ENCODE results near the gene MRAS.

MRAS gene

GRCh38 chr3:138361561-138361971, 13.2 kb downstream of the MRAS start:
- Mint-ChIP-seq H3K4me1 (peaks cover 52% of the 10 kb centered on the region), H3K36me3 (ENCODE audit: low read depth) (no peaks in the 10 kb centered on the region), H3K9me3 (no peaks in the 10 kb centered on the region), H3K27ac (peak overlapping the region; percentile 64), H3K4me3 (no peak overlapping the region), H3K27me3 (ENCODE audit: low read depth, poor library complexity) (no peaks in the 10 kb centered on the region)
- TF ChIP-seq CTCF (IDR thresholded peaks at IDR 0.05): no peak
- peak; percentile 35 for DNase-seq

GRCh38 chr3:138362538-138362937, 14.2 kb downstream of the MRAS start:
- Mint-ChIP-seq H3K9me3 (no peaks in the 10 kb centered on the region), H3K36me3 (ENCODE audit: low read depth) (no peaks in the 10 kb centered on the region), H3K27ac (peak overlapping the region; percentile 69), H3K4me3 (no peak overlapping the region), H3K4me1 (peaks cover 46% of the 10 kb centered on the region), H3K27me3 (ENCODE audit: low read depth, poor library complexity) (no peaks in the 10 kb centered on the region)
- no peak for TF ChIP-seq CTCF (IDR thresholded peaks at IDR 0.05)
- DNase-seq: no peak

GRCh38 chr3:138363322-138363721, 14.9 kb downstream of the MRAS start:
- no peak for TF ChIP-seq CTCF (IDR thresholded peaks at IDR 0.05)
- H3K27ac Mint-ChIP-seq: no peak overlapping the region
- no peaks in the 10 kb centered on the region for H3K27me3 Mint-ChIP-seq (ENCODE audit: low read depth, poor library complexity)
- peaks cover 52% of the 10 kb centered on the region for H3K4me1 Mint-ChIP-seq
- no peak overlapping the region for H3K4me3 Mint-ChIP-seq
- H3K9me3 Mint-ChIP-seq: no peaks in the 10 kb centered on the region
- H3K36me3 Mint-ChIP-seq (ENCODE audit: low read depth): no peaks in the 10 kb centered on the region
- no peak for DNase-seq

DNA sequence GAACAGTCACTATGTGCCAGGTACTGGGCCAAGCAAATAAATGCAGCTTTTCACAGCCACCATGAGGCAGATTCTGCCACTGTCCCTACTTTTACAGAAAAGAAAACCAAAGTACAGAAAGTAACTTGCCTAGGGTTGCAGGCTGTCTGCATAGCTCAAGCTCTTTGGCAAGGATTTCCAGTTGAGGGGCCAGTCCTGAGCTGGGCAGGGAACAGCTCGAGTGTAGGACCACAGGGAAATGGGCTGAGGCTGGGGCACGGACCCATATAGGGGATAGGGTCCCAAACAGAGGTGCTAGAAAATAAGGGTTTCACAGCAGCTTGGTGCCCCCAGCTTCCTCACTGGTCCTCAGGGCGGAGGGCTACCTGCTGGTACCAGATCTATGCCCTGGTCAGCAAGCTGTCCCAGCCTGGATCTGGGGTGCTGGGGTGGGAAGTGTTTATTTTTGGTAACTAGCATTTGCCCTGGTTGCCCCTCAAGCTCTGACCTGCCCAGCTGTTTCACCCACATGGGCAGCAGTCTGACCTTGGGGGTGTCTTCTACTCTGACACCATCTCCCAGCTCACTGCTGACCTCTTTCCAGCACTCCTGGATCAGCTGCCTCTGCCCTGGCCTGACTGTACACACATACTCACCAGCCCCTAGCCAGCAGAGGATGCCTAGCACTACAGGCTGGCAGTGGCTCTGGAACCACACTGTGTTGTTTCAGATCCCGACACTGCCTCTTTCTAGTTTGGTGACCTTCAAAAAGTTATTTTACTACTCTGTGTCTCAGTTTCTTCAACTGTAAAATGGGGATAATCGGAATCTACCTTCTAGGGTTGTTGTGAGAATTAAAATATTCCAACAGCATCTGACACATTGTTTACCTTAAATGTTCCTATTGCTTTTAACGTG, 16.2 kb downstream of the MRAS start:
- H3K36me3 Mint-ChIP-seq (ENCODE audit: low read depth): no peaks in the 10 kb centered on the region
- peaks cover 46% of the 10 kb centered on the region for H3K4me1 Mint-ChIP-seq
- no peak overlapping the region for H3K4me3 Mint-ChIP-seq
- no peak for TF ChIP-seq CTCF (IDR thresholded peaks at IDR 0.05)
- H3K27ac Mint-ChIP-seq: no peak overlapping the region
- no peaks in the 10 kb centered on the region for H3K9me3 Mint-ChIP-seq
- DNase-seq: no peak
- H3K27me3 Mint-ChIP-seq (ENCODE audit: low read depth, poor library complexity): no peaks in the 10 kb centered on the region

DNA sequence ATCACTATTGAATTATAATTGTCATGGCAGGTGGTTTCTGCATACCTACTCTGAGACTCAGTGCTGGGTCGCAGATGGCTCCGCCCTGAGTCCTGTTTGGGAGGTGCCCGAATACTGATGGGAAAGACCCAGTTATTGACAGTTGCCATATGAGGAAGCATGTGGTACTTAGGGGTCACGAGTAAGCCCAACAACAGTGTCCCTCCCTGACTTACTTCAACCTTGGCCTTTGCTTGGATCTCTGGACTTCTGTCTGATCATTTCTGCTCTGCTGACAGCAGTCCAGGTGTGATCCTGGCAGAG, 16.8 kb downstream of the MRAS start:
- Mint-ChIP-seq H3K4me1 (peaks cover 46% of the 10 kb centered on the region), H3K27me3 (ENCODE audit: low read depth, poor library complexity) (no peaks in the 10 kb centered on the region), H3K4me3 (no peak overlapping the region), H3K27ac (no peak overlapping the region), H3K9me3 (no peaks in the 10 kb centered on the region), H3K36me3 (ENCODE audit: low read depth) (no peaks in the 10 kb centered on the region)
- TF ChIP-seq CTCF (IDR thresholded peaks at IDR 0.05): no peak
- DNase-seq: no peak
